HCT116 (cell line): Measurements from ENCODE around the gene MRPS5.

Experiments
- EGR1 ChIP-seq: IDR thresholded peaks from 2 replicates; pipeline ENCODE4 v1.6.1; 2012; ENCODE audit warnings: low read depth
- ELF1 ChIP-seq: IDR thresholded peaks from 2 replicates; pipeline ENCODE4 v1.6.1; 2012; ENCODE audit warnings: low read depth, borderline replicate concordance
- EZH2 ChIP-seq: fragments of 200-600 bp; sonication (generic); IDR thresholded peaks from 2 replicates; pipeline ENCODE4 v1.6.1; 2017; ENCODE audit warnings: antibody characterized with exemption, mixed run types
- EZH2phosphoT487 ChIP-seq: fragments of 200-600 bp; IDR thresholded peaks from 2 replicates; pipeline ENCODE4 v1.6.1; 2018; ENCODE audit warnings: antibody characterized with exemption, borderline replicate concordance
- POLR2A ChIP-seq: IDR thresholded peaks from 2 replicates; pipeline ENCODE4 v1.7.0; 2011; ENCODE audit warnings: borderline replicate concordance; ENCODE audit not compliant: insufficient read depth, insufficient read length; ENCODE audit errors: extremely low read depth
- SIN3A ChIP-seq: IDR thresholded peaks from 2 replicates; pipeline ENCODE4 v1.6.1; 2012; ENCODE audit warnings: low read depth
- ZFX ChIP-seq: fragments of 450-650 bp; IDR thresholded peaks from 2 replicates; pipeline ENCODE4 v1.6.1; 2017
- TF ChIP-seq, protein P1 (sequence below), 3 experiments: fragments of 200-600 bp in 1 of 3; sonication (generic) in 1 of 3; IDR thresholded peaks in 2 of 3; conservative IDR thresholded peaks in 1 of 3; 2 replicates each; pipeline ENCODE4 v1.5.1; 2012 to 2017; ENCODE audit warnings: low read depth in 2 of 3, low read length in 2 of 3, antibody characterized with exemption in 1 of 3, borderline replicate concordance in 1 of 3, control low read depth in 1 of 3, mild to moderate bottlenecking in 1 of 3, mixed read lengths in 1 of 3, mixed run types in 1 of 3, moderate library complexity in 1 of 3; ENCODE audit not compliant: insufficient read depth in 1 of 3
- TF ChIP-seq, protein P2 (sequence below): IDR thresholded peaks from 2 replicates; pipeline ENCODE4 v1.6.1; 2012
- TF ChIP-seq, protein P3 (sequence below): IDR thresholded peaks from 2 replicates; pipeline ENCODE4 v1.6.1; 2012; ENCODE audit warnings: low read depth

DNA sequence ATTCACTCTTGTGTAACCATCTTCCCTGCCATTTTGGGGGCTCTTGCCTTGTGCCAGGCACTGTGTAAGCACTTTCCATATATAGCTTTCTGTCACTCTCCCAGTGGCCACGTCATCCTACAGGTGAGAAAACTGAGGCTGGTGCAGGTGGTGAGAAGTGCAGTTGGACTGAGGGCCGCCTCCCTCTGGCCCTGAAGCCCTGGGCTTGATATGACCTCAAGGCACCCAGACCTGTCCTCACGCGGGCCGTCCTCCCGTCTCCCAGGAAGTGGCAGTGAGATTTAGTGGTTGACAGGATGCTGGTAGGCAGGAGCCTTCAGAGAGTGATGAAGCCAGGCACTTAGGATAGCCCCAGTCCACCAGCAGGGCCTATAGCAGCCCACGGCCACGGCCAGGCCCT is 65.6 kb downstream of the MRPS5 start:
- TF ChIP-seq, protein P1, sequence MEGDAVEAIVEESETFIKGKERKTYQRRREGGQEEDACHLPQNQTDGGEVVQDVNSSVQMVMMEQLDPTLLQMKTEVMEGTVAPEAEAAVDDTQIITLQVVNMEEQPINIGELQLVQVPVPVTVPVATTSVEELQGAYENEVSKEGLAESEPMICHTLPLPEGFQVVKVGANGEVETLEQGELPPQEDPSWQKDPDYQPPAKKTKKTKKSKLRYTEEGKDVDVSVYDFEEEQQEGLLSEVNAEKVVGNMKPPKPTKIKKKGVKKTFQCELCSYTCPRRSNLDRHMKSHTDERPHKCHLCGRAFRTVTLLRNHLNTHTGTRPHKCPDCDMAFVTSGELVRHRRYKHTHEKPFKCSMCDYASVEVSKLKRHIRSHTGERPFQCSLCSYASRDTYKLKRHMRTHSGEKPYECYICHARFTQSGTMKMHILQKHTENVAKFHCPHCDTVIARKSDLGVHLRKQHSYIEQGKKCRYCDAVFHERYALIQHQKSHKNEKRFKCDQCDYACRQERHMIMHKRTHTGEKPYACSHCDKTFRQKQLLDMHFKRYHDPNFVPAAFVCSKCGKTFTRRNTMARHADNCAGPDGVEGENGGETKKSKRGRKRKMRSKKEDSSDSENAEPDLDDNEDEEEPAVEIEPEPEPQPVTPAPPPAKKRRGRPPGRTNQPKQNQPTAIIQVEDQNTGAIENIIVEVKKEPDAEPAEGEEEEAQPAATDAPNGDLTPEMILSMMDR (IDR thresholded peaks at IDR 0.05 in 2 of 3, conservative IDR thresholded peaks at IDR 0.05 in 1 of 3; ENCODE audit: borderline replicate concordance in 1 of 3, insufficient read depth in 1 of 3, low read depth in 2 of 3, low read length in 2 of 3), result no peak
- TF ChIP-seq EZH2 (no peak), EZH2phosphoT487 (no peak), ELF1 (no peak), POLR2A (no peak), ZFX (no peak), SIN3A (no peak), EGR1 (no peak)
- TF ChIP-seq, protein P2, sequence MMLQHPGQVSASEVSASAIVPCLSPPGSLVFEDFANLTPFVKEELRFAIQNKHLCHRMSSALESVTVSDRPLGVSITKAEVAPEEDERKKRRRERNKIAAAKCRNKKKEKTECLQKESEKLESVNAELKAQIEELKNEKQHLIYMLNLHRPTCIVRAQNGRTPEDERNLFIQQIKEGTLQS, result no peak
- TF ChIP-seq, protein P3, sequence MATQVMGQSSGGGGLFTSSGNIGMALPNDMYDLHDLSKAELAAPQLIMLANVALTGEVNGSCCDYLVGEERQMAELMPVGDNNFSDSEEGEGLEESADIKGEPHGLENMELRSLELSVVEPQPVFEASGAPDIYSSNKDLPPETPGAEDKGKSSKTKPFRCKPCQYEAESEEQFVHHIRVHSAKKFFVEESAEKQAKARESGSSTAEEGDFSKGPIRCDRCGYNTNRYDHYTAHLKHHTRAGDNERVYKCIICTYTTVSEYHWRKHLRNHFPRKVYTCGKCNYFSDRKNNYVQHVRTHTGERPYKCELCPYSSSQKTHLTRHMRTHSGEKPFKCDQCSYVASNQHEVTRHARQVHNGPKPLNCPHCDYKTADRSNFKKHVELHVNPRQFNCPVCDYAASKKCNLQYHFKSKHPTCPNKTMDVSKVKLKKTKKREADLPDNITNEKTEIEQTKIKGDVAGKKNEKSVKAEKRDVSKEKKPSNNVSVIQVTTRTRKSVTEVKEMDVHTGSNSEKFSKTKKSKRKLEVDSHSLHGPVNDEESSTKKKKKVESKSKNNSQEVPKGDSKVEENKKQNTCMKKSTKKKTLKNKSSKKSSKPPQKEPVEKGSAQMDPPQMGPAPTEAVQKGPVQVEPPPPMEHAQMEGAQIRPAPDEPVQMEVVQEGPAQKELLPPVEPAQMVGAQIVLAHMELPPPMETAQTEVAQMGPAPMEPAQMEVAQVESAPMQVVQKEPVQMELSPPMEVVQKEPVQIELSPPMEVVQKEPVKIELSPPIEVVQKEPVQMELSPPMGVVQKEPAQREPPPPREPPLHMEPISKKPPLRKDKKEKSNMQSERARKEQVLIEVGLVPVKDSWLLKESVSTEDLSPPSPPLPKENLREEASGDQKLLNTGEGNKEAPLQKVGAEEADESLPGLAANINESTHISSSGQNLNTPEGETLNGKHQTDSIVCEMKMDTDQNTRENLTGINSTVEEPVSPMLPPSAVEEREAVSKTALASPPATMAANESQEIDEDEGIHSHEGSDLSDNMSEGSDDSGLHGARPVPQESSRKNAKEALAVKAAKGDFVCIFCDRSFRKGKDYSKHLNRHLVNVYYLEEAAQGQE, result no peak
